Left ventricle myocardium inferior (tissue), 1 donor: Measurements from ENCODE around the gene CRABP2. TPM values are rescaled to one million over a fixed set of nuclear protein-coding genes. Genes with fewer than 3 reads are reported as not detected.

Source experiments
- DNase-seq: peaks from one replicate; pipeline ENCODE4 v3.0.0-alpha.2; 2020
- H3K27ac ChIP-seq: fragments of 200-600 bp; replicated peaks from 2 replicates; pipeline ENCODE4 v1.8.0; 2021
- H3K27me3 ChIP-seq: fragments of 200-600 bp; 2 replicates; pipeline ENCODE4 v1.8.0; 2021; ENCODE audit warnings: low read depth
- H3K36me3 ChIP-seq: fragments of 200-600 bp; 2 replicates; pipeline ENCODE4 v1.8.0; 2021
- H3K4me1 ChIP-seq: fragments of 200-600 bp; 2 replicates; pipeline ENCODE4 v1.8.0; 2021
- H3K4me3 ChIP-seq: fragments of 200-600 bp; 2 replicates; pipeline ENCODE4 v1.8.0; 2021; ENCODE audit warnings: mild to moderate bottlenecking, moderate library complexity
- H3K9me3 ChIP-seq: fragments of 200-600 bp; replicated peaks from 2 replicates; pipeline ENCODE4 v1.8.0; 2021
- CTCF ChIP-seq: fragments of 200-600 bp; IDR thresholded peaks from 2 replicates; pipeline ENCODE4 v1.8.0; 2021; ENCODE audit warnings: antibody characterized with exemption, mild to moderate bottlenecking, borderline replicate concordance
- intact Hi-C: fragments of 100-400 bp; cut with micrococcal nuclease; formaldehyde crosslinking; loops from one replicate; pipeline ENCODE4 v1.11.0; 2022
- total RNA-seq: library from RNA; stranded (reverse); fragmentation: NEBNext Ultra II Directional; extraction: Animal tissue kit (Norgen Biotek cat#: 25700); gene quantifications from one replicate; pipeline ENCODE4 v1.2.1, GENCODE V29; 2021
- donor health status: DM: no; HTN: yes; CAD: no; lungs with severe emphysema.

CRABP2 gene
- total RNA-seq, 1 donor from 2014 or later, result 0.60 TPM

GRCh38 chr1:156676820-156677615 lies 28.4 kb downstream of the CRABP2 start, which contains the start of gene NES:
TSS of gene NES (minus strand) at chr1:156677407. CDS start at chr1:156677264, 143 bp downstream.
- Histone ChIP-seq H3K9me3 (no peaks in the 10 kb centered on the region), H3K4me1 (peaks cover 58% of the 10 kb centered on the region), H3K27me3 (peaks cover 10% of the 10 kb centered on the region), H3K27ac (peak within 1 kb of the TSS; percentile 96), H3K4me3 (peak within 1 kb of the TSS; percentile 90), H3K36me3 (peaks cover 27% of the 10 kb centered on the region)
- peak; percentile 84 for DNase-seq
- intact Hi-C loops, result loop anchor here (2.0 kb wide), 1 partner anchor 16 kb away; no protein-coding TSS in a partner anchor
- peak; percentile 16 for TF ChIP-seq CTCF

DNA sequence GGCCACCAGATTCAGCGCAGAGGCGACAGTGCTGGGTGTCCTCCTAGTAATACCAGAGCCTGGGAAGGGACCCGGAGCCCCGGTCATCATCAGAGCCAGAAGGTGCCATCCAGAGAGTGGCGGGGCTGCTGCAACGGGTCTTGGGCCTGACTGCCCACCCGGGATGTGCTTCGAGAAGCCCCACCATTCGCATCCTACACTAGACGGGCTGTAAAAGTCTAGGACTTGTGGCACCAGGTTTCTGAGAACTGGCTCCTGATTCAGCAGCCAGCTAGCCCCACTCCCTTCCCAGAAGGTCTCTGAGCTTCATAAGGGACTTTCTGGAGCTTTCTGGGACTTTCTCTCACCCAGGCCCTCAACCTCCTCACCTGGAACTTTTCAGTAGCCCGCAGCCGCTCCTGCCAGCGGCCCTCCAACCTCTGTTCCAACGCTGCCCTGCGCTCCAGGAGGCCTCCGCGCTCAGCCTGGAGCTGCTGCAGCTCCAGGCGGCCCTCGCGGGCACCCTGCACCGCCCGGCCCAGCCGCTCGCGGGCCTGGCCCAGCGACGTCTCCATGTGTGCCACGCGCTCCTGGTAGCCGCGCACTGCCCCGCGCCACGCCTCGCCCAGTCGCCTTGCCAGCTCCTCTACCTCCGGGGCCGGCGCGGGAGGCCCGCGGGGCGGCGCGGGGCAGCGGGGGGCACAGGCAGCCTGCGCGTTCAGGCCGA lies 29.1 kb downstream of the CRABP2 start:
- intact Hi-C loops, result loop anchor here (2.0 kb wide), 1 partner anchor 15 kb away; no protein-coding TSS in a partner anchor
- no peak for TF ChIP-seq CTCF
- peaks cover 6% of the 10 kb centered on the region for H3K27me3 ChIP-seq
- peak overlapping the region; percentile 90 for H3K4me3 ChIP-seq
- H3K27ac ChIP-seq, result peak overlapping the region; percentile 96
- H3K9me3 ChIP-seq, result no peaks in the 10 kb centered on the region
- peaks cover 65% of the 10 kb centered on the region for H3K4me1 ChIP-seq
- peaks cover 32% of the 10 kb centered on the region for H3K36me3 ChIP-seq
- no peak for DNase-seq

DNA sequence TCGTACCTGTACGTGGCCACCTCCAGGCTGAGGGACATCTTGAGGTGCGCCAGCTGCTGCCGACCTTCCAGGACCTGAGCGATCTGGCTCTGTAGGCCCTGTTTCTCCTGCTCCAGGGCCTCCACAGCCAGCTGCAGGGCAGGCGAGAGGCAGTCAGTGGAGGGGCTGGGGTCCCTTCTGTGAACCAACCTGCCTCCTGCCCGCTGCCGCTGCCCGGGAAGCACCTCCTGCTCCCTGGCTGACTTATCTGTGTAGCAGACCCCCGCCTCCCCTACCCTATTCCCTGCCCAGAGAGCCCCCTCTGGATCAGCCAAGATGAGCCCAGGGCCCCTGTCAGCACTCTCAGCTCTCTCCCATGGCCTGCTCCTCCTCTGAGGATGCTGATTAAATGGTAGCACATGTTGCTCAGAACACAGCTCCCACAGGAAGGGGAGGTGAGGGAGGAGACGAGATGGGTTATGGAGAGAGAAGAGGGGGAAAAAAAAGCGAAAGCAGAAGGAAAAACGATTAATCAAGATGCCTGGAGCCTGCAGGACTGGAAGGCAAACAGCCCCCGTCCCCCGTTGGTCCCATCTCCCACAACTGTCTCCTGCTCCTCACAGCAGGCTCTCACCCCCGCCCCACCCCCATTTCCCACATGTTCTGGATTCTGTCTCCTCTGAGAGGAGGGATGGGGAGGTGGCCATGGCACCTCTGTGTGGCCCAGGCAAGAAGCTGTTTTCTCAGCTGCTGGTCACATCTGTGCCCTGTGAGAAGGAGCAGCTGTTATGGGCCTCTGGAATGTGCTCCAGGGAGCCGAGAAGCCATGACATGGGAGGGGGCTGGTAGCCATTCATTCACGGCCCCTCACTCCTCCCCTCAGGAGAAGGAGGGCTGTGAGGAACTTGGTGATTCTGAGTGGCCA lies 29.9 kb downstream of the CRABP2 start:
- peaks cover 73% of the 10 kb centered on the region for H3K4me1 ChIP-seq
- intact Hi-C loops, result loop anchor here (2.0 kb wide), 1 partner anchor 15 kb away; no protein-coding TSS in a partner anchor
- peak overlapping the region; percentile 90 for H3K4me3 ChIP-seq
- H3K27me3 ChIP-seq, result no peaks in the 10 kb centered on the region
- H3K27ac ChIP-seq, result peak overlapping the region; percentile 96
- peak; percentile 48 for DNase-seq
- peaks cover 35% of the 10 kb centered on the region for H3K36me3 ChIP-seq
- no peak for TF ChIP-seq CTCF
- H3K9me3 ChIP-seq, result no peaks in the 10 kb centered on the region

- no peaks in the 10 kb centered on the region for H3K27me3 ChIP-seq
- H3K36me3 ChIP-seq, result peaks cover 35% of the 10 kb centered on the region
- no peaks in the 10 kb centered on the region for H3K9me3 ChIP-seq
- DNase-seq, result no peak
- H3K27ac ChIP-seq, result peak overlapping the region; percentile 96
- H3K4me3 ChIP-seq, result peak overlapping the region; percentile 90
- intact Hi-C loops, result no loop called here
- TF ChIP-seq CTCF, result no peak
- H3K4me1 ChIP-seq, result peaks cover 92% of the 10 kb centered on the region
These were observed 31.8 kb downstream of the CRABP2 start for GRCh38 chr1:156673387-156674121.
